GM12891 (cell line): ENCODE measurements around the gene MNT.

ENCODE experiments used
- POLR2A ChIP-seq: IDR thresholded peaks from 2 replicates; pipeline ENCODE4 v1.6.1; 2011; ENCODE audit warnings: low read depth, low read length, control low read depth
- POLR2AphosphoS5 ChIP-seq: IDR thresholded peaks from 2 replicates; pipeline ENCODE4 v1.6.1; 2011; ENCODE audit warnings: low read depth, low read length, control low read depth
- SPI1 ChIP-seq: IDR thresholded peaks from 2 replicates; pipeline ENCODE4 v1.6.1; 2011; ENCODE audit warnings: low read depth, low read length, control low read depth
- TAF1 ChIP-seq: IDR thresholded peaks from 2 replicates; pipeline ENCODE4 v1.6.1; 2011; ENCODE audit warnings: low read depth, low read length, control low read depth

DNA sequence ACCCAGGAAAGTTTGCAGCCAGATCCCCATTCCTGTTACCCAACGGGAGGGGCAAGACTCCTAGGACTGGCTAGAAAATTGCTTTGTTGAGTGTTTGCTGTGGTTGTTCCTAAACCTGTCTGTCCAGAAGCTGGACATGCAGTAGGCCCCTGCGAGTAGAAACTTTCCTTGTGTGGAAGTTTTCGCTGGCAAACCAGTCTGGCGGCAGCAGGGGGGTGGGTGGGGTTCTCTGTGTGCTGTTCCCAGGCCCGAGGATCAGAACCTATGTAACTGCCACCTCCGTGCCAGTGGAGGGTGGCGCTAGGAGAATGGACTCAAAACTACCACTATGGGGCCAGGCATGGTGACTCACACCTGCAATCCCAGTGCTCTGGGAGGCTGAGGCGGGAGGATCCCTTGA lies 54.4 kb downstream of the MNT start:
- no peak for TF ChIP-seq TAF1
- no peak for TF ChIP-seq POLR2AphosphoS5
- no peak for TF ChIP-seq POLR2A
- TF ChIP-seq SPI1, result no peak
